Kidney (tissue), 14 donors: ENCODE data around the gene PHOX2A. TPM values are rescaled to one million over a fixed set of nuclear protein-coding genes. Genes with fewer than 3 reads are reported as not detected.
A peak's percentile ranks its signal among the peaks of the same experiment; 100 is the strongest.

Experiments used
- DNase-seq, 5 donors: peaks; one replicate each; pipeline ENCODE4 v3.0.0-alpha.2; 2013 to 2020
- FAIRE-seq: peaks from 2 replicates; lab custom pipeline; 2012; peaks lifted over from hg19 to GRCh38; lab: Jason Lieb, UNC
- H3K27ac ChIP-seq, 2 donors: one replicate each; pipeline ENCODE4 v1.7.0; 2013; ENCODE audit warnings: low read depth in 2 of 2, low read length in 2 of 2, inconsistent platforms in 1 of 2
- H3K27me3 ChIP-seq: one replicate; pipeline ENCODE4 v1.7.1; 2013; ENCODE audit warnings: low read length, inconsistent platforms; ENCODE audit not compliant: control insufficient read depth, insufficient read depth
- H3K36me3 ChIP-seq, 3 donors: one replicate each; pipeline versions ENCODE4 v1.7.0 to v1.7.1; 2013; ENCODE audit warnings: low read length in 3 of 3, control low read depth in 1 of 3, inconsistent platforms in 1 of 3; ENCODE audit not compliant: insufficient read depth in 3 of 3, control insufficient read depth in 2 of 3
- H3K4me1 ChIP-seq, 3 donors: one replicate each; pipeline versions ENCODE4 v1.7.0 to v1.7.1; 2013; ENCODE audit warnings: low read length in 3 of 3, inconsistent platforms in 1 of 3, low read depth in 1 of 3; ENCODE audit not compliant: control insufficient read depth in 2 of 3, insufficient read depth in 2 of 3
- H3K4me3 ChIP-seq, 3 donors: one replicate each; pipeline versions ENCODE4 v1.7.0 to v1.8.1; 2013; ENCODE audit warnings: low read length in 3 of 3, control low read depth in 1 of 3, inconsistent platforms in 1 of 3
- H3K9ac ChIP-seq, 3 donors: one replicate each; pipeline versions ENCODE4 v1.7.0 to v1.7.1; 2013; ENCODE audit warnings: low read length in 3 of 3, control low read depth in 1 of 3, inconsistent platforms in 1 of 3
- H3K9me3 ChIP-seq, 3 donors: one replicate each; pipeline versions ENCODE4 v1.7.0 to v1.7.1; 2013; ENCODE audit warnings: low read length in 3 of 3, control low read depth in 1 of 3, inconsistent platforms in 1 of 3; ENCODE audit not compliant: control insufficient read depth in 2 of 3, insufficient read depth in 1 of 3
- intact Hi-C: fragments of 100-400 bp; cut with DNase I; formaldehyde crosslinking; loops from one replicate; pipeline ENCODE4 v1.11.1; 2022
- polyA plus RNA-seq: library from polyadenylated mRNA; stranded (reverse); fragments of 350-450 nt; fragmentation: Illumina TruSeq; extraction: RNeasy Lipid Tissue Mini Kit (QIAGEN cat#74804); gene quantifications from one replicate; pipeline ENCODE4 v1.2.3, GENCODE V29; 2014; ENCODE audit warnings: low read depth, low replicate concordance; ENCODE audit not compliant: insufficient read depth
- total RNA-seq: library from RNA; stranded (reverse); fragmentation: NEBNext Ultra II Directional; extraction: Animal tissue kit (Norgen Biotek cat#: 25700); gene quantifications from one replicate; pipeline ENCODE4 v1.2.1, GENCODE V29; 2021
- TF ChIP-seq, protein P1 (sequence below): IDR thresholded peaks from 3 replicates; pipeline ENCODE4 v1.5.1; 2012; ENCODE audit warnings: mild to moderate bottlenecking, moderate library complexity, borderline replicate concordance; ENCODE audit not compliant: insufficient read depth; ENCODE audit errors: extremely low read depth
- donor health status: control.
- donor health status: control.
- donor health status: control.
- donor health status: control.
- donor health status: control.
- donor health status: DM: yes; HTN: yes; CAD: no.
- donor health status: Normal renal cell carcinoma (clear cell type).

The PHOX2A gene
- total and polyA plus RNA-seq, 2 donors from 2014 or later: not detected

DNA sequence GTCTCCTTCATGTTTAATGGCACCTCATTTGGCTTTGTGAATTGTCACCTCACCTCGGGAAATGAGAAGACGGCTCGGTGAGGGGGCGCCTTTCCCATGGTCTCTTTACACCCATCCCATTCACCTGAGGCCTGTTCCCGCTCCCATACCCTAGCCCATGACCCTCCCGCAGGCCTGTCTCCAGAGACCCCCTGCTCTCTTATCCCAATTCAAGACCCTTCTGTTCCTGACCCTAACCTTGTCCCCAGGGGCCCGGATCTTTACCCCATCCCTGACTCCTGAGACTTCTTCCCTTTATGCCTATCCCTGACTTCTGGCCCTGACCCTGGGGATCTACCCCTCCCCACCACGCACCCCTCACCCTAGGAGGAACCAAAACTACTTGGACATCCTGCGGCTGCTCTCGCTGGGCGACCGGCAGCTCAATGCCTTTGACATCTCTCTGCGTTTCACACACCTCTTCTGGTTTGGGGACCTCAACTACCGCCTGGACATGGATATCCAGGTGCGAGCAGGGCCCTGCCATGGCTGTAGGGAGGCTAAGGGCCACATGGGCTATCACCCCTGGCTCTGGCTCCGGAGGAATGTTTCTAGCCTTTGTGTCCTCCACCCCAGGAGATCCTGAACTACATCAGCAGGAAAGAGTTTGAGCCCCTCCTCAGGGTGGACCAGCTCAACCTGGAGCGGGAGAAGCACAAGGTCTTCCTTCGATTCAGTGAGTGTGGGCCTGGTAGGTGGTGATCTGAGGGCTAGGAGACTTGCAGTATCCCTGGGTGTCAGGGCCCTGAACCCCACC lies 11.5 kb downstream of the PHOX2A start:
- H3K36me3 ChIP-seq: peaks cover 9 to 74% (median 54%) of the 10 kb centered on the region in 3 donors
- TF ChIP-seq, protein P1, sequence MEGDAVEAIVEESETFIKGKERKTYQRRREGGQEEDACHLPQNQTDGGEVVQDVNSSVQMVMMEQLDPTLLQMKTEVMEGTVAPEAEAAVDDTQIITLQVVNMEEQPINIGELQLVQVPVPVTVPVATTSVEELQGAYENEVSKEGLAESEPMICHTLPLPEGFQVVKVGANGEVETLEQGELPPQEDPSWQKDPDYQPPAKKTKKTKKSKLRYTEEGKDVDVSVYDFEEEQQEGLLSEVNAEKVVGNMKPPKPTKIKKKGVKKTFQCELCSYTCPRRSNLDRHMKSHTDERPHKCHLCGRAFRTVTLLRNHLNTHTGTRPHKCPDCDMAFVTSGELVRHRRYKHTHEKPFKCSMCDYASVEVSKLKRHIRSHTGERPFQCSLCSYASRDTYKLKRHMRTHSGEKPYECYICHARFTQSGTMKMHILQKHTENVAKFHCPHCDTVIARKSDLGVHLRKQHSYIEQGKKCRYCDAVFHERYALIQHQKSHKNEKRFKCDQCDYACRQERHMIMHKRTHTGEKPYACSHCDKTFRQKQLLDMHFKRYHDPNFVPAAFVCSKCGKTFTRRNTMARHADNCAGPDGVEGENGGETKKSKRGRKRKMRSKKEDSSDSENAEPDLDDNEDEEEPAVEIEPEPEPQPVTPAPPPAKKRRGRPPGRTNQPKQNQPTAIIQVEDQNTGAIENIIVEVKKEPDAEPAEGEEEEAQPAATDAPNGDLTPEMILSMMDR: no peak
- intact Hi-C loops: no loop called here
- no peak overlapping the region for H3K9ac ChIP-seq
- no peak overlapping the region for H3K4me3 ChIP-seq
- no peak overlapping the region for H3K27ac ChIP-seq
- H3K27me3 ChIP-seq: no peaks in the 10 kb centered on the region
- H3K4me1 ChIP-seq: peaks cover 0 to 3% (median 0%) of the 10 kb centered on the region in 3 donors
- DNase-seq: peak in 1 of 5 donors; percentile 6
- no peak for FAIRE-seq
- no peaks in the 10 kb centered on the region for H3K9me3 ChIP-seq

DNA sequence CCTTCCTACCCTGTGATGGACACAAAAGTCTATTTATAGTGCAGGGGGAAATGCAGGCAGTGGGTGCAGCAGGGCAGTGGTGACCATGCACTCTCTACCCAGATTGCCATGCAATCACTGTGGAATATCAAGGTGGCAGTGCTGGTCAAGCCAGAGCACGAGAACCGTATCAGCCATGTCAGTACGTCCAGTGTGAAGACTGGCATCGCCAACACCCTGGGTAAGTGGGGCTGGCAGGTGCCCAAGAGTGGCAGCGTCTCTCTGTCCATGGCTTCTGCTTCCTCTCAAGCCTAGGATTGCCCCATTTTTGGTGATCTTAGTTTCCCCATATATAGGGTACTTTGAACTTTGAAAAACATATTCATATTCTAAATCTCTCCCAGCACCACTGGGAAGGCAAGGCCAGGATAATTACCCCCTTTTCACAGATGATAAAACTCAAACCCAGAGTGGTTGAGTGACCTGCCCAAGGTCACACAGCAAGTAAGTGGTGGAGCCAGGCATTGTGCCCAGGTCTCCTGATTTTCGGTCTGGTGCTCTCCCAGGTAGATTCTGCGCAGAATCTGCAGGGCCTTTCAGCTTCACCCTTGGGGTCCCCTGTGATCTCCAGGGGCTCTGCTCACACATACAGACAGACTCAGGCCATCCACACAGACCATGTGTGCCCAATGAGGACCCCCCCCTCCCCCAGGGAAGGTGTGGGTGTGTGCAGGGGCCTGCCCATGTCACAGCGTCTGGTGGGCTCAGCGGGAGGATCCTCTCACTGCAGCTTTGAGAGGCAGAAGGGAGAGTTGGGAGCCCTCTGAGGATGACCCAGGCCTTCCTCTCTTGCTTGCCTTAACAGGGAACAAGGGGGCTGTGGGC lies 12.3 kb downstream of the PHOX2A start:
- FAIRE-seq: no peak
- Histone ChIP-seq H3K9ac (no peak overlapping the region), H3K27me3 (no peaks in the 10 kb centered on the region), H3K4me1 (peaks cover 0 to 5% (median 0%) of the 10 kb centered on the region in 3 donors), H3K36me3 (peaks cover 9 to 79% (median 54%) of the 10 kb centered on the region in 3 donors), H3K9me3 (no peaks in the 10 kb centered on the region), H3K27ac (no peak overlapping the region), H3K4me3 (no peak overlapping the region)
- intact Hi-C loops: no loop called here
- peak in 1 of 5 donors; percentile 7 for DNase-seq
- TF ChIP-seq, protein P1: no peak

DNA sequence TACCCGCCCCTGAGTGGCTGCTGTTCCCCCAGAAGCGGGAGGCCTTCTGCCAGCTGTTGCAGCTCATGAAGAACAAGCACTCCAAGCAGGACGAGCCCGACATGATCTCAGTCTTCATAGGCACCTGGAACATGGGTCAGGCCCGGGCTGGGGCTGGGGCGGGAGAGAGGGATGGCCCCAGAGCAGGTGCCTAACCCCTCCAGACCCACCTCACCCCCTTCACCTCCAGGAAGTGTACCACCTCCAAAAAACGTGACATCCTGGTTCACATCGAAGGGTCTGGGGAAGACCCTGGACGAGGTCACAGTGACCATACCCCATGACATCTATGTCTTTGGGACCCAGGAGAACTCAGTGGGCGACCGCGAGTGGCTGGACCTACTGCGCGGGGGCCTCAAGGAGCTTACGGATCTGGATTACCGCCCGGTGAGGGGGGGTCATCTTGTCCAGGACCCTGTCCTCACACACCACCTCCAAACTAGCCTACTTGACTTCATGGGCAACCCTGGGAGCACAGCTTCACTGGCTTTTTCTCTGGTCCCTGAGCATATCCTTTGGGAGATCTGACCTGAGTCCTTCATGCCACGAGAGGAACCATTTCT lies 13.1 kb downstream of the PHOX2A start:
- DNase-seq (peak in 2 of 5 donors; percentile 5 to 51), FAIRE-seq (no peak)
- no peak overlapping the region for H3K27ac ChIP-seq
- H3K27me3 ChIP-seq: no peaks in the 10 kb centered on the region
- H3K9me3 ChIP-seq: no peaks in the 10 kb centered on the region
- intact Hi-C loops: no loop called here
- no peak overlapping the region for H3K4me3 ChIP-seq
- TF ChIP-seq, protein P1: no peak
- H3K9ac ChIP-seq: no peak overlapping the region
- peaks cover 0 to 6% (median 0%) of the 10 kb centered on the region in 3 donors for H3K4me1 ChIP-seq
- H3K36me3 ChIP-seq: peaks cover 9 to 72% (median 49%) of the 10 kb centered on the region in 3 donors
